Activated T-cell treated with anti-CD3 and anti-CD28 coated beads, Interleukin-2, amount 50 U/mL, for 24 hours (primary cell): Measurements from ENCODE around the gene FRAS1.
"Not testable (repeated sequence)": the region's sequence is repeated elsewhere in the genome, so short reads cannot be mapped to it uniquely, and the experiment has no call there.

Experiments used
- DNase-seq: peaks from one replicate; pipeline ENCODE4 v3.0.0-alpha.2; 2020
- H3K27ac Mint-ChIP-seq: 2 replicates; pipeline ENCODE4 v1.8.0; 2020; ENCODE audit warnings: mild to moderate bottlenecking, mixed read lengths
- H3K27me3 Mint-ChIP-seq: 2 replicates; pipeline ENCODE4 v1.8.0; 2020; ENCODE audit warnings: mixed read lengths
- H3K36me3 Mint-ChIP-seq: 2 replicates; pipeline ENCODE4 v1.8.0; 2020; ENCODE audit warnings: low read depth, mixed read lengths
- H3K4me1 Mint-ChIP-seq: 2 replicates; pipeline ENCODE4 v1.8.0; 2020; ENCODE audit warnings: low read depth, mixed read lengths
- H3K4me3 Mint-ChIP-seq: 2 replicates; pipeline ENCODE4 v1.8.0; 2020; ENCODE audit warnings: mild to moderate bottlenecking, moderate library complexity, mixed read lengths
- H3K9me3 Mint-ChIP-seq: 2 replicates; pipeline ENCODE4 v1.8.0; 2020; ENCODE audit warnings: mixed read lengths

The FRAS1 gene

GRCh38 chr4:78496021-78496643 lies 439.0 kb downstream of the FRAS1 start:
- no peak for DNase-seq
- H3K4me3 Mint-ChIP-seq = no peak overlapping the region
- H3K36me3 Mint-ChIP-seq = no peaks in the 10 kb centered on the region
- no peaks in the 10 kb centered on the region for H3K9me3 Mint-ChIP-seq
- H3K27ac Mint-ChIP-seq = no peak overlapping the region
- no peaks in the 10 kb centered on the region for H3K4me1 Mint-ChIP-seq
- peaks cover 9% of the 10 kb centered on the region for H3K27me3 Mint-ChIP-seq

- not testable (repeated sequence) for H3K9me3 Mint-ChIP-seq, H3K4me3 Mint-ChIP-seq, DNase-seq, H3K4me1 Mint-ChIP-seq, H3K36me3 Mint-ChIP-seq, H3K27me3 Mint-ChIP-seq, H3K27ac Mint-ChIP-seq
These were observed 449.1 kb downstream of the FRAS1 start for GRCh38 chr4:78506260-78506659.

DNA sequence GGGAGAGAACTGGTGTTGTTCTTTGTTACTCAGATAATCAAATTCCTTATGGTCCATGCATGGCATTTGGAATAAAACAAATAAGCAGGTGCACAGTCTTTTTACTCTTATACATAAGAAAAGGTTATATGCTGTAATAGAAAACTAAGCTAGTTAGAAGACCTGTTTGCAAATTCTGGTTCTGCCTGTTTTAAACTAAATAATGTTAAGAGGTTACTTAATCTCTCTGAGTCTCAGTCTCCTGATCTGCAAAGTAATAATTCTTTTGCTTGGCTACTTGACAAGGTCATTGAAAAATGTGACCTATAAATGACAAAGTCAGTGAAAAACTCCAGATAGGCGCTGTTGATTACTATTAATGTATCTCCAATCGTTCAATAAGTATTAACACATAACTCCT lies 451.9 kb downstream of the FRAS1 start:
- Mint-ChIP-seq H3K27me3 (peaks cover 6% of the 10 kb centered on the region), H3K36me3 (no peaks in the 10 kb centered on the region), H3K4me1 (no peaks in the 10 kb centered on the region), H3K4me3 (no peak overlapping the region), H3K9me3 (no peaks in the 10 kb centered on the region), H3K27ac (no peak overlapping the region)
- no peak for DNase-seq

- DNase-seq = no peak
- Mint-ChIP-seq H3K9me3 (no peaks in the 10 kb centered on the region), H3K4me1 (no peaks in the 10 kb centered on the region), H3K27ac (no peak overlapping the region), H3K4me3 (no peak overlapping the region), H3K36me3 (no peaks in the 10 kb centered on the region), H3K27me3 (peaks cover 6% of the 10 kb centered on the region)
These were observed 453.0 kb downstream of the FRAS1 start for GRCh38 chr4:78510108-78510507.

DNA sequence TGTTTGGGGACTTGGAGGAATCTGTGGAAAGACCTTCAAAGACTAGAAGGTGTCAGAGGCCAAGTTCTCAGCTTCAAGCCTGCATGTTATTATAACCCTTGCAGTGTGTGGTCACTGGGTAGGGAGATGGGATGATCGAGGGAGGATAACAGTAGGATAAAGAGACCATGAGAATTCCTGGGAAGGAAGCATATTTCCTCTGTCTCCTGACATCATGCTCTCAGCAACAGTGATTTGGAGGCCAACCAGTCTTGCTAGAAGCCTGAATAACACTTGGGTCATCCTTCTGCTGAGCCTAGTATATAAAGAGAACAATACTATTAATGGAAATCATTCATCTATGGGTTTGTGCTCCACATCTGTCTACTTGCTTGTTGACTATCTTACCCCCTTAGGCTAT lies 453.6 kb downstream of the FRAS1 start:
- Mint-ChIP-seq H3K9me3 (no peaks in the 10 kb centered on the region), H3K27ac (no peak overlapping the region), H3K4me3 (no peak overlapping the region), H3K36me3 (no peaks in the 10 kb centered on the region), H3K4me1 (no peaks in the 10 kb centered on the region), H3K27me3 (peaks cover 6% of the 10 kb centered on the region)
- DNase-seq = no peak

- Mint-ChIP-seq H3K36me3 (no peaks in the 10 kb centered on the region), H3K27ac (no peak overlapping the region), H3K4me3 (no peak overlapping the region), H3K4me1 (no peaks in the 10 kb centered on the region), H3K27me3 (no peaks in the 10 kb centered on the region), H3K9me3 (no peaks in the 10 kb centered on the region)
- no peak for DNase-seq
These were observed 455.3 kb downstream of the FRAS1 start for GRCh38 chr4:78512357-78512920.

- H3K4me1 Mint-ChIP-seq = no peaks in the 10 kb centered on the region
- H3K9me3 Mint-ChIP-seq = no peaks in the 10 kb centered on the region
- H3K27me3 Mint-ChIP-seq = no peaks in the 10 kb centered on the region
- H3K36me3 Mint-ChIP-seq = no peaks in the 10 kb centered on the region
- no peak for DNase-seq
- no peak overlapping the region for H3K27ac Mint-ChIP-seq
- no peak overlapping the region for H3K4me3 Mint-ChIP-seq
These were observed 456.4 kb downstream of the FRAS1 start for GRCh38 chr4:78513411-78513975.

DNA sequence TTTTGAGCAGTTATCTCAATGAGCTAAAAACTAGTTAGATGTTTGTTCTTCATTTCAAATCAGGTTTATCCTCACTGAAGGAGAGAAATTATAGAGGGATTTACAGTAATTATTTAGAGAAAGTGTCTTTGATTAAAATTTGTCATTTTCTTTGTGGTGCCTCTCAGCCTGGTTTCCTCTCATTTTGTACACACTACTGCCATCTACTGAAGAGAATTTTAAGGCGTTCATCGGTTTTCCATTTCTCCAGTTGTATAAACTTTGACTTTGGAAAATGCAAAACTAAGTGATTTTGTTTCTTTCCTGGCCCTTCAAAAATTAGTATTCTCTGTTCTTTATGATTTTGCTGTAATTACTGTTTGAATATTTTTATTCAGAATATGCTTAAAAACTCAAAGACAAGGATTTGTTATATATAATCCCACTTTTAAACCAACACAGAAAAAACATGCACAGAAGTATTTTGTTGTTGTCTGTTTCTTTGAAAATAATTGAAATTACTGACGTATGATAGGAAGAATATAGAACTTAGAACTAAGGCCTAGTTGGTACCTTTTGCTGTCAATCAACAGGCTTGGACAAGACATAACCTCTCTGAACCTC lies 460.0 kb downstream of the FRAS1 start:
- DNase-seq = no peak
- H3K27ac Mint-ChIP-seq = no peak overlapping the region
- H3K4me1 Mint-ChIP-seq = no peaks in the 10 kb centered on the region
- peaks cover 5% of the 10 kb centered on the region for H3K27me3 Mint-ChIP-seq
- H3K36me3 Mint-ChIP-seq = no peaks in the 10 kb centered on the region
- no peak overlapping the region for H3K4me3 Mint-ChIP-seq
- H3K9me3 Mint-ChIP-seq = no peaks in the 10 kb centered on the region

GRCh38 chr4:78518561-78518960 lies 461.4 kb downstream of the FRAS1 start:
- no peak for DNase-seq
- Mint-ChIP-seq H3K27ac (no peak overlapping the region), H3K36me3 (no peaks in the 10 kb centered on the region), H3K4me1 (no peaks in the 10 kb centered on the region), H3K4me3 (no peak overlapping the region), H3K27me3 (peaks cover 8% of the 10 kb centered on the region), H3K9me3 (no peaks in the 10 kb centered on the region)

GRCh38 chr4:78519962-78520361 lies 462.8 kb downstream of the FRAS1 start:
- Mint-ChIP-seq H3K9me3 (no peaks in the 10 kb centered on the region), H3K27me3 (peaks cover 12% of the 10 kb centered on the region), H3K4me3 (no peak overlapping the region), H3K4me1 (no peaks in the 10 kb centered on the region), H3K27ac (no peak overlapping the region), H3K36me3 (no peaks in the 10 kb centered on the region)
- DNase-seq = no peak

- no peaks in the 10 kb centered on the region for H3K36me3 Mint-ChIP-seq
- DNase-seq = no peak
- no peak overlapping the region for H3K27ac Mint-ChIP-seq
- H3K27me3 Mint-ChIP-seq = peaks cover 12% of the 10 kb centered on the region
- no peaks in the 10 kb centered on the region for H3K9me3 Mint-ChIP-seq
- no peak overlapping the region for H3K4me3 Mint-ChIP-seq
- H3K4me1 Mint-ChIP-seq = no peaks in the 10 kb centered on the region
These were observed 463.7 kb downstream of the FRAS1 start for GRCh38 chr4:78520808-78521226.

DNA sequence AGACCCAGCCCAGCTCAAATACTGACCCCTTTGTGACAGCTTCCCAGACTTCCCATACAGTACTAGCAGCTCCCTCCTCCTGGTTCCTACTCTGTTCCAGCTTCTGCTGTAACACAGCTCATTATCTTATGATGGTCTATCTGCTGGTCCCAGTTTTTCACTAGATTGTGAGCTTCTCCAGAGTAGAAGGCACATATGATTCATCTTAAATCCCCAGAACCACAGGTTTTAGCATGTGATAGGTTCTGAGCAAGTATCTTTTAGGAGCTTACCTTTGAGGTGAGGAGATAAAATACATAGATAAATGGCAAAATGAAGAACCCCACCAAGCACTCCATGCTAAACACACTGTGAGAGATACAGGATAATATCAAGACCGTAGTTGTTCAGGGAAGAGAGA lies 466.9 kb downstream of the FRAS1 start:
- no peaks in the 10 kb centered on the region for H3K9me3 Mint-ChIP-seq
- H3K27ac Mint-ChIP-seq = no peak overlapping the region
- peaks cover 12% of the 10 kb centered on the region for H3K27me3 Mint-ChIP-seq
- H3K4me3 Mint-ChIP-seq = no peak overlapping the region
- H3K36me3 Mint-ChIP-seq = no peaks in the 10 kb centered on the region
- H3K4me1 Mint-ChIP-seq = no peaks in the 10 kb centered on the region
- DNase-seq = no peak

GRCh38 chr4:78525559-78525958 lies 468.4 kb downstream of the FRAS1 start:
- Mint-ChIP-seq H3K4me3 (no peak overlapping the region), H3K27ac (no peak overlapping the region), H3K4me1 (no peaks in the 10 kb centered on the region), H3K9me3 (no peaks in the 10 kb centered on the region), H3K36me3 (no peaks in the 10 kb centered on the region), H3K27me3 (peaks cover 9% of the 10 kb centered on the region)
- no peak for DNase-seq

GRCh38 chr4:78527103-78527502 lies 470.0 kb downstream of the FRAS1 start:
- no peak for DNase-seq
- H3K4me1 Mint-ChIP-seq = no peaks in the 10 kb centered on the region
- H3K36me3 Mint-ChIP-seq = no peaks in the 10 kb centered on the region
- H3K9me3 Mint-ChIP-seq = no peaks in the 10 kb centered on the region
- H3K27me3 Mint-ChIP-seq = peaks cover 6% of the 10 kb centered on the region
- H3K4me3 Mint-ChIP-seq = no peak overlapping the region
- no peak overlapping the region for H3K27ac Mint-ChIP-seq

GRCh38 chr4:78527555-78527954 lies 470.4 kb downstream of the FRAS1 start:
- Mint-ChIP-seq H3K27ac (no peak overlapping the region), H3K9me3 (no peaks in the 10 kb centered on the region), H3K27me3 (peaks cover 4% of the 10 kb centered on the region), H3K4me3 (no peak overlapping the region), H3K4me1 (no peaks in the 10 kb centered on the region), H3K36me3 (no peaks in the 10 kb centered on the region)
- DNase-seq = no peak
